Endometrial microvascular endothelial cells (primary cell): ENCODE data around the gene MLLT3. TPM values are rescaled to one million over a fixed set of nuclear protein-coding genes. Genes with fewer than 3 reads are reported as not detected.

Source experiments
- in situ Hi-C: cut with HindIII; loops from 2 replicates; pipeline ENCODE4 v1.10.0; 2017; ENCODE audit warnings: low sequenced_read_pairs, low pct_unique_long_range_greater_than_20kb; ENCODE audit errors: inconsistent ontology term
- total RNA-seq: library from RNA; depleted of rRNA; stranded (reverse); fragments of >200 nt; gene quantifications from one replicate; pipeline ENCODE4 v1.2.3, GENCODE V29; 2015; ENCODE audit errors: inconsistent ontology term

Gene MLLT3
- total RNA-seq, 1 donor from 2014 or later: 4.6 TPM

DNA sequence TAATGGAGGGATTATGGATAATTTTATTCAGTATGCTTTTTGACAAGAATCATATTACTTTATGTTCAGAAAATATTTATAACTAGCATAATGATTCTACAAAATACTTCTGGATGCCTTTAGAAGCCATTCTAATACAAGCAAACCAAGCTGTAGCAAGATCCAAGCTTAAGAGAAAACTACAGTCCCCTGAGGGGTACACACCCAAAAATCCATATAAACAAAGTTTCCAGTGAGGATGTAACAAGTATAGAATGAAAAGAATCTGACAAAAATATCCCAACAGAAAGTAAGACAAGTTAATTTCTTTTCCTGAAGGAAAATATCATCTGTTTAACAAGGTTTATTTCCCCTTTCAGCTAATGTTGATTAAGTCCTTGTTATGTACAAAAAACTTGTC is 53.9 kb downstream of the MLLT3 start:
- in situ Hi-C loops: no loop called here

DNA sequence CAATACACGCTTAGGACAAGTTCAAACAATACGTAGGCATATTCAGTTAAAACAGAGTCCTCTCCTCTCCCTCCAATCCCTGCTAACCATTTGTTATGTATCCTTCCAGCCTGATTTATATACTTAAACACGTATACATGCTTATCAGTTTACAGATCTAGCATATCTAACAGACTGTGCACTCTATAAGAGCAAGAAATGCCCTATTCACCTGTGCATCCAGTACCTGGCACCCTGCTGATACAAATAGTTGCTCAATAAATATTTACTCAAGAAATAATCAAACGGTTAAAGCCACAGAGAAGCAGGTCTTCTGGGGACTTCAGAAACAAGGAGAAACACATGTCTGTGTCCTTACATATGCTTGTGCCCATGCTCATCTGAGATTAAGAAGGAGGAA is 55.9 kb downstream of the MLLT3 start:
- in situ Hi-C loops: no loop called here

DNA sequence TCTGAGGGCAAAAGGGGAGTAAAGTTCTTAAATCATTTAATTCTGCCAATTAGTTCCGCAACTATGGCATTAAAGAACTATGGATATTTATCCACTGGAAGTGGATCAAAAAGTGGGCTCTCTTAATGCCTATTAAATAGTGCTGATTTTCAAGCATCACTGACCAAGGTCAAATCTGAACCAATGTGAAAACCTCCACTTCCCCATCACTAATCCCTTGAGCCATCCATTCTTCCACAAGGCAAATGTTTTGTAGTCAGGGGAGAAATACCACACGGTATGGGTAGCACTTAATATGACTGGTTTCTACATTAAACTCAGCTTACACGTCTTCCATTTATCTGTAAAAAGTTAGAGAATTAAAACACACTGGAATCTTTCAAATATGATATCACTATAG is 57.6 kb downstream of the MLLT3 start:
- in situ Hi-C loops: no loop called here

DNA sequence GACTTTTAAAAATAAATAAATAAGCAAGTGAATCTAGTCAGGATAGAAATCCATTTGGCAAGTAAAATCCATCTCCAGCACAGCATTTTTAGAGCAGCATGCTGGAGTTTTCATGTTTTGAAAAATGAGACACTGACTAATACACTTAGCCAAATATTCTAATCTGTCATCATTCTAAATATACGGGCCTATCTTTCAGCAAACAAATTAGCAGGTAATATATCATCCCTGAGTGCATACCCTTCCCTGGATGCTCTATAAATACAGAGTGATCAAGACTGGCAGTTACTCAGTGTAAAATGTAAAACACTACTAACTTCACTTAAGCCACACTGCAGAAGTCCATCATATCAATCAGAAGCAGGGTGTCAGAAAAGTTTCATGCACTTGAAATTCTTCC is 58.4 kb downstream of the MLLT3 start:
- in situ Hi-C loops: no loop called here

DNA sequence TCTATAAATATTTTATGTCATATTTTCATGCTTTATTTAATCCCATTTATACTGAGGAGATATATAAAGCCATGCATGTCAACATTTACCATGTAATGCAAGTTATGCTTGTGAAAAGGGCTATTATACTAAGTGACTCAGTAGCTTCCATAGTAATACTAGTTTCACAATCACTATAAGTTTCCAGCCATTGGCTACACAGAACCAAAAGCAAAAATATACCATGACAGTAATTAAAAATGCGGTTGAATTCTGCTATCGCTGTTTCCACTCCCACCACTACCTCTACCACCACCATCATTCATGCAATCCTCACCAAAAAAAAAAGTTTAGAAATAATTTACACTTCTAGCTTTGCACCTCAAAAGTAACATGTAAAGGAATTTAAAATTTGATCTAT is 60.2 kb downstream of the MLLT3 start:
- in situ Hi-C loops: no loop called here

DNA sequence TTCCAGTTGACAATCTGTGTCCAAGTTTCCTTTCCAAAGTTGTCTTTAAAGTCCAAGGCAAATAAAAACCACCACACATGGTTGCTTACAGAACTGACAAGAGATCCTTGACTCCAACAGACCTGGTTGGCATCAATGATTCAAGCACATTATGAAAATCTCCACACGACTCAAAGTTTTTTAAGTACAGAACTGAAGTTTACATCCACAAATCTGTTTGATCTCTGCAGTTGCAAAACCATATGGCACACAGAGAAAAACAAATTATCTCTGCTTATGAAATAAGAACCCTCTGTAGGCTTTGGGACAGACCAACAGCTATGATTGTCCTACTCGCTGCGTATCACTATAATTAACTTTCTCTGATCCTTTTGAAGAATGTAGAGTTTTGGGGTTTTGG is 60.8 kb downstream of the MLLT3 start:
- in situ Hi-C loops: no loop called here

DNA sequence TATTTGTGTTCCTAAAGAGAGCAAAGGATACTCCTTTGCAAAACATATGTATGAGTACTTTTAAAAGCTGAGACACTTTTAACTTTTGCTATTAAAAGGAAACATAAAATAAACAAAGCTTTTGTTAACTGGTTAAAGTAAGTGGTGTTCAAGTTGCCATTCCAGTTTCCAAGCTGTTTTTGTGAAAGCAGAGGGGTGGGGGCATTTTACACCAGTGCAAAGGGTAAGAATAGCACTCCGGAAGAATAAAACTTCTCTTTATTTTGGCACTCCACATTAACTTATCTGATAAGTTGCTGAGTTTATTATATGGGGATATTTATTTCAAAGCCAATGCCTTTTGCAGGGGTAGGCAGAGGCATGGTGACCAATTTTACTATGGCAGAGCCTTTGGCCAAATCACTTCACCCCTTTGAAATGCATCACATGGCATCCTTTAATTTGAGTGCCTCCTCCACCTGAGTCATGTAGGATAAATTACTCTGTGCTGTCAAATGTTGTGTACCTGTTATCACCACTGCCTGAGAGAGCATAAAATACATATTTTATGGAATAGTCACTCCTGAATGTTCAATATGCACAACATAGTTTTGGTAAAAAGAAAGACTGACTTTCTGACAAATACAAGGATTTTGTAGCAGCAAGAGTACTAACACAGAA is 62.9 kb downstream of the MLLT3 start:
- in situ Hi-C loops: no loop called here

DNA sequence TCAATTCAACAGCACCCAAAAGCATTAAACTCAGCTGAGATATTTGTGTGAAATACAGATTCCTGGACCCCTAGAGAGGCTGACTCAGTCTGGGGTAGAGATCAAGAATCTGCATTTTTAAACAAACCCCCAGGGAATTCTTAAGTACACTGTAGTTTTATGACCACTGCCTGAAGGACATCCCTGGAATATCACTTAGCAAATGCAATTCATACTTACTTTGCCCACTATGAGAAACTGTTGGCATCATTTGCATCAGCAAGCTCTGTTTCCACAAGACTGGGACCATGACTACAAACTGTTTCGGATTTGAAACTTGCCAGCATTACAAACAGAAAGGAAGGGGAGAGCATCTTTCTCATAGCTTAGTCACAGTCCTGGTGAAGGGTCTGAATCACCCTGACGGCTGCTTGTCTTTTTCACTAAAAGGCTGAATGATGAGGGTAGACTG is 63.7 kb downstream of the MLLT3 start:
- in situ Hi-C loops: no loop called here

DNA sequence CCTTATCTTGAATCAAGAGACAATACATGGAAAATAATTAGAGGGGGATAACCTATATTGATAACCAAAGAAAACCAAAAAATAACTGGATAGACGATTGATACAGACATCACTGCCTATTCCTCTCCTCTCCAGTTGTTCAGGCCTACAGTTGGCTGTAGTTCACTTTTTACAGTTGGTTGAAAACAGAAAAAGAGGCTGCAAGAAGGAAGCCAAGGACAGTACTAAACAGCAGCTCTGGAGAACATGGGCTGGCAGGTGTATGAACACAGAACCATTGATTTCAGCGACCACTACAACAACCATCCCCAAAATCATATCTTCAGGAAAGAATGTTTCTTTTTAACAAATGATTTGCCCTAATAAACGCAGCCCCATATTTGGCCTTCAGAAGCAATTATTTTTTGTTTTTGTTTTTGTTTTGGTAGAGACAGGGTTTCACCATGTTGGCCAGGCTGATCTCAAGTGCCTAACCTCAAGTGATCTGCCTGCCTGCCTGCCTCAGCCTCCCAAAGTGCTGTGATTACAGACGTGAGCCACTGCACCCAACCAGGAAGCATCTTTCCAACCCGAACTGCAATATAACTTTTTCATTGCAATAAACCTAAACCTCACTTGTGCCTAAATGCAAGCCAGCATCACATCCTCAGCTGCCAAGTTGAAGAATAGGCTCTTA is 64.3 kb downstream of the MLLT3 start:
- in situ Hi-C loops: no loop called here

DNA sequence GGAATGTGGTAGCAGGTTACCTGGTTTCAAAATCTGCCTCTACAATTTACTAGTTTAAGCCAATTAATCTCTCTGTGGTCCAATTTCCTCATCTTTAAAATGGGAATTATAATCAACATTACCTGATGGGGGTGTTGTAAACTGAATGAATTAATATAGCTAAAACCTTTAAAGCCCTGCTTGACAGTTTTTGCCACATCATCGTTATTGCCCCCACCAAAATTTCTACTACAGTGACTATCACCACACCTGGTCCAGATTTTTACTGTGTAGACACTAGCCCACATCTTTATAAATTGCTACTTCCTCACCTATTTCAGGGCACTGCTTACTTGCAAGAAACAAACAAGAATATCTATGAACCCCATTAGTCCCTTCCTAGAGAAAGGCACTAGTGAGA is 65.0 kb downstream of the MLLT3 start:
- in situ Hi-C loops: no loop called here

DNA sequence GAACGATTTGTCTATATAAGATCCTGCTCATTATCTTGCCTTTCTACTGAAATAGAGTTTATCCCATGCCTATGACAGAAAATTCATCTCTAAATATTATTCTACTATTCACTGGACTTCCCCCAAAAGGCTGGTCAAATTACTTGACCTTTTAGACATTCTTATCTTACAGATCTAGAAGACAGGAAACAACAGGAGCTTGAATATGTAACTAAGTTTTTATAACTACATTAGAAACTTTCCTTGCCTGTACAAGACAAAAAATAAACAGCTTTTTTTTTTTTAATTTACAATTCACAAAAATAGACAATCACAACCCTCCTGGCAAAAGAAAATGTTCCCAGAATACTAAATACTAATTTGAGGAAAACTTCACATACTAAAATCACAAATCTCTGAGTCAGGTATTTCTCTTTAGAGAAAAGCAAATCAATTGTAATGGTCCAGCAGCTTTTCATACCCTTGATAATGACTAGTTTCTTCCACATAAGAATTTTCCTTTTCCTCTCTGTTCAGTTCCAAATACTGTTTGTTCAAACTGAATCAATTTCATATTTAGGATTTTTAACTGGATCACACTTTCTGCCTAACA is 68.6 kb downstream of the MLLT3 start:
- in situ Hi-C loops: no loop called here

DNA sequence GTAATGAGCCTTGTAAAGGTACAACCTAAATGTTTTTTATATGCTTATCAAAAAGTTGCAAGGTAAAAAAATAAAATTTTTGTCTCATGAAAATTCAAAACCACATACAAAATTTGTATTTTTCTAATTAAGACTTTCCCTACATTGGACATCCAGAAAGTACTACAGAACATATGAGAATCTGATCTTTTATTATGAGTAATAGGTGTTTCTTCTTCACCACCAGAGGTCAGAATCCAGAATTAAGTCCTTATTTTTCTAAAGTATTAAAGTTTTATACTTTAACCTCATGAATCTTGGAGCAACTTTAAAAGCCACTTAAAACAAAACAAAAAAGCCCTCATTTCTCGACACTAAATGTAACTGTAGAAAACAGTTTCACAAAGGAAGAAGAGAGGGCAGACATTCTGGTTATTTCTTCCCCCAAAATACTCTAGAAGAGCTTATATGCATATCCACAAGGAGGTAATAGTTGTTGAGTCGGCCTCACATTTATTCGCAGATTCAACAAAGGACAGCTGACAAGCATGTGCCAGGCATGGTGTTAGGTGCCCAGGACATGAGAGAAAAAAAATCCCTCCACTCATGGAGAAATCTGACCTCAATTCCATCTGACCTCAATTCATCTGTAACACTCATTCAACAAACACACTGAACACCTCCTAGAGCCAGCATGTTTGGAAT is 69.3 kb downstream of the MLLT3 start:
- in situ Hi-C loops: no loop called here

DNA sequence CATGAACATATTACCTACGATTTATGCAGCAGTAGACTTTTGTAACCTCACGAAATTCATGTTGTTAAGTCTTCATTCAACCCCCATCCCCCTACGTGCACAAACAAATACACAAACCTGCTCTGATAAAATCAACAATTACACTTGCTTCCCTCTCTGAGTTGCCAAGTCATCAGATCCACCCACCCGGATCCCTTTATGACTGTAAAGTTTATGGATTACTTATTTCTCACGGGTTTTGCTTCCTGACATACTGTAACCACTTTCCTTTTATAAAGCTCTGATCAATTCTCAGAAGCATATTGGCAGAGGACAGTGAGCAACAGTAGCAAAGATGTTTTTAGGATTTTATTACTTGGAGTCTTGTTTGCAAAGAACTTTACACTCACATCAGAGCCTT is 70.5 kb downstream of the MLLT3 start:
- in situ Hi-C loops: no loop called here

DNA sequence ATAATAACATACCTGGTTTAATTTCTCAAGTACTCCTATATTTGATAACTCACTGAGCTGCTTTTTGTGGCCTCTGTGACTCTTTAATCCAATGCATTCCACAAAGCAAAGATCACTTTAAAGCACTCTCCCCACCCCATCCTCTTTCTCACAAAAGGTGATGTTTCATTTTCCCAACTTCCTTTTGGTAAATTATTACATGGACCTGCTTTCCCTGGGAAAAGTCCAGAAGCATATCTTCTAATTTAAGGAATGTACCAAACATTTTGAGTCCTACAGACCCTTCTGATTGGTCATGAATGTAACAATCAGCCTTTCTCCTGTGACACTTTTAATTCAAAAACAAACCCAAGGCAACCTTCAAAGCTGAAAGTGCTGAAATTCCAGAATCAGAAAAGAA is 71.1 kb downstream of the MLLT3 start:
- in situ Hi-C loops: no loop called here

DNA sequence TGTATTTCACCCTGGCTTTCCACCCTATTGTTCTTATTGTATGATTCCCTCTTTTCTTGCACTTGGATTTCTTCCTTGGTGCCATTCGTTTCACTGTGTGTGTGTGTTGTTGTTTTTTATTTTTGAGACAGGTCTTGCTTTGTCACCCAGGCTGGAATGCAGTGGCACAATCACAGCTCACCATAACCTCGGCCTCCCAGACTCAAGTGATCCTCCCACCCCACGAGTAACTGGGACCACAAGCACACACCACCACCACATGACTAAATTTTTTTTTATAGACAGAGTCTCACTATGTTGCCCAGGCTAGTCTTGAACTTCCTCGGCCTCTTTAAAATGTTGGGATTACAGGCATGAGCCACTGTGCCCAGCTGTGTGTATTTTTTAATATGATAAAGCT is 72.0 kb downstream of the MLLT3 start:
- in situ Hi-C loops: no loop called here

DNA sequence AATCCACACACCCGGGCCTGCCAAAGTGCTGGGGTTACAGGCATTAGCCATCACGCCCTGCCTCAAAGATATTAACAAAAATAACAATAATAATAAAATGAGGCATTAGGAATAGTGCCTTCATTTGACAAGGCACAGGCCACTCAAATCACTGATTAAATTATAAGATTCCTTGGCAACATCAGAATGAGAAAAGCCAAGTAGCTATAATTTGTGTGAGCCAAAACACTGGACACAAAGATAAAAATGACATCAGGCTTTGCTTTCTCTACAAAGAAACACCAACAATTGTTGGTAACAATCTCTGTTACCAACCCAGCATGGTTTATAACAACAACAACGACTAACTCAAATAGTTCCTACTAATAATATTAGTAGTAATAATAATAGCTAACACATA is 73.2 kb downstream of the MLLT3 start:
- in situ Hi-C loops: no loop called here

DNA sequence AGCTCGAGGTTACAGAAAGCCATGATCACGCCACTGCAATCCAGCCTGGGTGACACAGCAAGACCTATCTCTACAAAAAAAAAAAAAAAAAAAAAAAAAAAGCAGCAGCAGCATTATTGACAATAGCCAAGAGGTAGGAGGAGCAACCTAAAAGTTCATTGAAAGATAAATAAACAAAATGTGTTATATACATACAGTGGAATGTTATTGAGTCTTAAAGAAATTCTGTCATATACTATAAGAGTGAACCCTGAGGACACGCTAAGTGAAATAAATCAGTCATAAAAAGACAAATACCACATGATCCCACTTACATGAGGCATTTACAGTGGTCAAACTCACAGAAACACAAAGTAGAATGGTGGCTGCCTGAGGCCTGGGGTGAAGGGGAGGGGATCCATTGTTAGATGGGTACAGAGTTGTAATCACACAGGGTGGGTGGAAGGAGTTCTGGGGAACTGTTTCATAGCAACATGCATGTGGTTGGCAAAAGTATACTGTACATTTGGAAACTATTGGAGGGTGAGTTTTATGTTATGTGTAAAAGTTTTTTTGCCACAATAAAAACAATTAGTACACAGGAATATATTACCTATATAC is 77.2 kb downstream of the MLLT3 start:
- in situ Hi-C loops: no loop called here

DNA sequence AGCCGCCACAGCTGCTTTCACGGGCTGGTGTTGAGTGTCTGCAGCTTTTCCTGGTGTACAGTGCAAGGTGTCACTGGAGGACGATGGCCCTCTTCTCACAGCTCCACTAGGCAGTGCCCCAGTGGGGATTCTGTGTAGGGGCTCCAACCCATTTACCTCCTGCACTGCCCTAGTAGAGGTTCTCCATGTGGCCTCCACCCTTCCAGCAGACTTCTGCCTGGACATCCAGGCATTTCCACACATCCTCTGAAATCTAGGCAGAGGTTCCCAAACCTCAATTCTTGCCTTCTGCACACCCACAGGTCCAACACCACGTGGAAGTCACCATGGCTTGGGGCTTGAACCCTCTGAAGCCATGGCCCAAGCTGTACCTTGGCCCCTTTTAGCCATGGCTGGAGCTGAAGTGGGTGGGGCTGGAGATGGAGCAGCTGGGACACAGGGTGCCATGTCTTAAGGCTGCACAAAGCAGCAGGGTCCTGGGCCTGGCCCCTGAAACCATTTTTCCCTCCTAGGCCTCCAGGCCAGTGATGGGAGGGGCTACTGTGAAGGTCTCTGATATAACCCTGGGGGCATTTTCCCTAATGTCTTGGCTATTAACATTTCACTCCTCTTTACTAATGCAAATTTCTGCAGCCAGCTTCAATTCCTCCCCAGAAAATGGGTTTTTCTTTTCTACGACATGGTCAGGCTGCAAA is 82.0 kb downstream of the MLLT3 start:
- in situ Hi-C loops: no loop called here

DNA sequence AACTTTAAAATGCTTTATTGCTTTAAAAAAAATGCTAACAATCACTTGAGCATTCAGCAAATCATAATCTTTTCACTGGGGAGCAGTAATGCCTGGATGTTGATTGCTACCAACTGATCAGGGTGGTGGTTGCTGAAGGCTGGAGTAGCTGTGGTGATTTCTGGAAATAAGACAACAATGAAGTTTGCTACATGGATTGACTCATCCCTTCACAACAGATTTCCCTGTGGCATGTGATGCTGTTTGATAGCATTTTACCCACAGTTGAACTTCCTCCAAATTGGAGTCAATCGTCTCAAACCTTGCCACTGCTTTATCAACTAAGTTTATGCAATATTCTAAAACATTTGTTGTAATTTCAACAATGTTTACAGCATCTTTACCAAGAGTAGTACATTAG is 83.3 kb downstream of the MLLT3 start:
- in situ Hi-C loops: no loop called here
